Endothelial cell of umbilical vein (primary cell): ENCODE measurements around the gene RPIA. TPM values are rescaled to one million over a fixed set of nuclear protein-coding genes. Genes with fewer than 3 reads are reported as not detected.

Source experiments
- BruUV-seq: library from RNA; stranded (reverse); fragments of 400-500 nt; replicated peaks from 2 replicates; lab custom pipeline; 2021; lab: Mats Ljungman, UMichigan
- CTCF ChIA-PET: fragments of 300-600, 350-600 bp; sonication (Branson Sonifier 250); formaldehyde crosslinking; loops from one replicate; lab custom pipeline; 2021; ENCODE audit warnings: antibody characterized with exemption, inconsistent platforms; lab: Charles Lee
- POLR2A ChIA-PET: fragments of 300-600, 350-600 bp; sonication (Branson Sonifier 250); formaldehyde crosslinking; loops from one replicate; lab custom pipeline; 2021; ENCODE audit warnings: antibody characterized with exemption, inconsistent platforms; lab: Charles Lee
- DNase-seq: peaks from one replicate; pipeline ENCODE4 v3.0.0-alpha.2; 2011; ENCODE audit warnings: low read depth, low spot score
- FAIRE-seq: peaks from 2 replicates; lab custom pipeline; 2011; peaks lifted over from hg19 to GRCh38; lab: Jason Lieb, UNC
- H2AFZ ChIP-seq: 2 replicates; pipeline ENCODE4 v1.6.0; 2012; ENCODE audit warnings: low read depth, low read length, control low read depth, inconsistent platforms
- H3K27ac ChIP-seq: 2 replicates; pipeline ENCODE4 v1.5.1; 2011; ENCODE audit warnings: low read depth, mild to moderate bottlenecking, control low read depth, low read length, moderate library complexity; ENCODE audit not compliant: insufficient read depth
- H3K27me3 ChIP-seq, 2 experiments: 2 replicates each; pipeline versions ENCODE4 v1.6.0 to v1.6.1; 2011; ENCODE audit warnings: low read length in 2 of 2, mixed read lengths in 1 of 2; ENCODE audit not compliant: control insufficient read depth in 2 of 2, insufficient read depth in 2 of 2
- H3K36me3 ChIP-seq, 2 experiments: 2 replicates in 1 of 2; 3 replicates in 1 of 2; pipeline ENCODE4 v1.5.1; 2011; ENCODE audit warnings: low read length in 2 of 2, mild to moderate bottlenecking in 1 of 2, moderate library complexity in 1 of 2; ENCODE audit not compliant: control insufficient read depth in 2 of 2, insufficient read depth in 2 of 2; ENCODE audit errors: extremely low read depth in 1 of 2
- H3K4me1 ChIP-seq: 3 replicates; pipeline ENCODE4 v1.5.1; 2011; ENCODE audit warnings: mild to moderate bottlenecking, low read length; ENCODE audit not compliant: control insufficient read depth, insufficient read depth; ENCODE audit errors: extremely low read depth
- H3K4me2 ChIP-seq: 2 replicates; pipeline ENCODE4 v1.6.1; 2011; ENCODE audit warnings: low read length, control low read depth, mixed read lengths; ENCODE audit not compliant: insufficient read depth
- H3K4me3 ChIP-seq, 3 experiments: fragments of 200-600 bp in 1 of 3; sonication (generic), shearing (Covaris generic) in 1 of 3; replicated peaks in 1 of 3; 2 replicates each; pipeline ENCODE4 v1.5.1; 2011 to 2016; ENCODE audit warnings: control low read depth in 3 of 3, low read length in 3 of 3, mild to moderate bottlenecking in 2 of 3, inconsistent platforms in 1 of 3, low read depth in 1 of 3, moderate library complexity in 1 of 3; ENCODE audit not compliant: insufficient read depth in 1 of 3
- H3K79me2 ChIP-seq: 2 replicates; pipeline ENCODE4 v1.6.0; 2012; ENCODE audit warnings: low read length, inconsistent platforms; ENCODE audit not compliant: control insufficient read depth, insufficient read depth
- H3K9ac ChIP-seq: replicated peaks from 2 replicates; pipeline ENCODE3; 2011; ENCODE audit warnings: low read length, control low read depth; ENCODE audit not compliant: insufficient read depth; ENCODE audit errors: extremely low read depth
- H3K9me1 ChIP-seq: replicated peaks from 3 replicates; pipeline ENCODE4 v1.6.0; 2011; ENCODE audit warnings: mild to moderate bottlenecking, low read length; ENCODE audit not compliant: control insufficient read depth, insufficient read depth; ENCODE audit errors: extremely low read depth
- H3K9me3 ChIP-seq: replicated peaks from 2 replicates; pipeline ENCODE4 v1.5.1; 2012; ENCODE audit warnings: low read length, inconsistent platforms; ENCODE audit not compliant: control insufficient read depth, insufficient read depth
- H4K20me1 ChIP-seq: replicated peaks from 2 replicates; pipeline ENCODE3; 2011; ENCODE audit warnings: mild to moderate bottlenecking, low read length; ENCODE audit not compliant: control insufficient read depth, insufficient read depth; ENCODE audit errors: extremely low read depth
- EZH2 ChIP-seq: IDR thresholded peaks from 2 replicates; pipeline ENCODE4 v1.6.1; 2012; ENCODE audit warnings: borderline replicate concordance, low read depth, mild to moderate bottlenecking, moderate library complexity, low read length, inconsistent platforms; ENCODE audit not compliant: severe bottlenecking
- FOS ChIP-seq: IDR thresholded peaks from 2 replicates; pipeline ENCODE4 v1.6.1; 2011; ENCODE audit warnings: mild to moderate bottlenecking, low read length, moderate library complexity, borderline replicate concordance; ENCODE audit not compliant: insufficient read depth
- GATA2 ChIP-seq: IDR thresholded peaks from 2 replicates; pipeline ENCODE4 v1.7.0; 2011; ENCODE audit warnings: low read depth, mild to moderate bottlenecking, moderate library complexity, mixed read lengths, low read length; ENCODE audit not compliant: insufficient read length, insufficient read depth
- JUN ChIP-seq: IDR thresholded peaks from 2 replicates; pipeline ENCODE4 v1.6.1; 2011; ENCODE audit warnings: borderline replicate concordance, low read depth; ENCODE audit not compliant: insufficient read length, insufficient read depth
- MYC ChIP-seq: IDR thresholded peaks from one replicate; pipeline ENCODE4 v1.6.1; 2011; ENCODE audit warnings: mild to moderate bottlenecking, low read depth, low read length
- POLR2A ChIP-seq: IDR thresholded peaks from 2 replicates; pipeline ENCODE4 v1.6.1; 2012; ENCODE audit warnings: low read depth, mild to moderate bottlenecking, control low read depth, low read length
- POLR2AphosphoS5 ChIP-seq: IDR thresholded peaks from 2 replicates; pipeline ENCODE4 v1.6.1; 2012; ENCODE audit warnings: low read depth, mild to moderate bottlenecking, control low read depth, low read length, moderate library complexity; ENCODE audit not compliant: insufficient read depth
- dilution Hi-C: fragments of 300-500 bp; cut with MboI; formaldehyde crosslinking; loops from one replicate; pipeline ENCODE4 v1.15.0; 2019; ENCODE audit warnings: low sequenced_read_pairs; ENCODE audit not compliant: extremely low pct_ligation_motif_present
- intact Hi-C: fragments of 100-400 bp; cut with micrococcal nuclease; formaldehyde crosslinking; loops from one replicate; pipeline ENCODE4 v1.10.0; 2022
- polyA plus RNA-seq, 4 experiments: library from polyadenylated mRNA; depleted of rRNA in 3 of 4; stranded (reverse) in 3 of 4; unstranded in 1 of 4; fragments of >200 nt; gene quantifications; 2 replicates each; pipeline versions ENCODE4 v1.2.1 to v1.2.3, GENCODE V29; 2011 to 2012; ENCODE audit warnings: missing spikeins in 1 of 4
- total RNA-seq: library from RNA; stranded (reverse); gene quantifications from 2 replicates; pipeline ENCODE4 v1.2.3, GENCODE V29; 2021
- TF ChIP-seq, protein P1 (sequence below): IDR thresholded peaks from 2 replicates; pipeline ENCODE4 v1.6.1; 2011; ENCODE audit not compliant: insufficient read depth, insufficient read length
- TF ChIP-seq, protein P2 (sequence below), 2 donors: IDR thresholded peaks; 1 replicate in 1 of 2; 2 replicates in 1 of 2; pipeline ENCODE4 v1.5.1; 2011; ENCODE audit warnings: low read length in 2 of 2, mild to moderate bottlenecking in 2 of 2, moderate library complexity in 2 of 2, control low read depth in 1 of 2, inconsistent platforms in 1 of 2, low read depth in 1 of 2; ENCODE audit not compliant: insufficient read depth in 1 of 2; ENCODE audit errors: extremely low read depth in 1 of 2

Gene RPIA
- total and polyA plus RNA-seq, 2 donors (not counting 3 experiments of a cell fraction or from before 2014, with no cell fraction given), result 15.7 to 30.3 TPM

DNA sequence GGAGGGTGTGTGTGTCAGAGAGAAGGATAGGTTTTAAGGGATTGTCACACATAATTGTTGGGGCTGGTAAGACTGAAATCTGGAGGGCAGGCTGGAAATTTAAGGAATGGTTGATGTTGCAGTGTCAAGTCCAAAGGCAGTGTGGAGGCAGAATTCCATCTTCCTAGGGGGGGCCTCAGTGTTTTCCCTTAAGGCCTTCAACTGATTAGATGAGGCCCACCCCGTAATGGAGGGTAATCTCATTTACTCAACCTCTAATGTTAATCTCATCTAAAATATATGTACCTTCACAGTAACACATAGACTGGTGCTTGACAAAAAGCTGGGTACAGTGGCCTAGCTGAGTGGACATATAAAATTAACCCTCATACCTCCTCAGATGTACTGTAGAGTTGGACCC lies 30.9 kb upstream of the RPIA start:
- DNase-seq (no peak), FAIRE-seq (no peak)
- POLR2A ChIA-PET, result no interaction called here
- peaks cover 11% of the 10 kb centered on the region for H3K4me1 ChIP-seq
- dilution Hi-C loops (loop anchor here (25.0 kb wide), 1 partner anchor 98 kb away; no protein-coding TSS in a partner anchor), intact Hi-C loops (no loop called here)
- H3K4me2 ChIP-seq, result no peak overlapping the region
- no peaks in the 10 kb centered on the region for H3K27me3 ChIP-seq
- TF ChIP-seq MYC (no peak), FOS (no peak), POLR2A (no peak), EZH2 (no peak), GATA2 (no peak), JUN (no peak), POLR2AphosphoS5 (no peak)
- TF ChIP-seq, protein P1, sequence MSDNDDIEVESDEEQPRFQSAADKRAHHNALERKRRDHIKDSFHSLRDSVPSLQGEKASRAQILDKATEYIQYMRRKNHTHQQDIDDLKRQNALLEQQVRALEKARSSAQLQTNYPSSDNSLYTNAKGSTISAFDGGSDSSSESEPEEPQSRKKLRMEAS, result no peak
- TF ChIP-seq, protein P2, sequence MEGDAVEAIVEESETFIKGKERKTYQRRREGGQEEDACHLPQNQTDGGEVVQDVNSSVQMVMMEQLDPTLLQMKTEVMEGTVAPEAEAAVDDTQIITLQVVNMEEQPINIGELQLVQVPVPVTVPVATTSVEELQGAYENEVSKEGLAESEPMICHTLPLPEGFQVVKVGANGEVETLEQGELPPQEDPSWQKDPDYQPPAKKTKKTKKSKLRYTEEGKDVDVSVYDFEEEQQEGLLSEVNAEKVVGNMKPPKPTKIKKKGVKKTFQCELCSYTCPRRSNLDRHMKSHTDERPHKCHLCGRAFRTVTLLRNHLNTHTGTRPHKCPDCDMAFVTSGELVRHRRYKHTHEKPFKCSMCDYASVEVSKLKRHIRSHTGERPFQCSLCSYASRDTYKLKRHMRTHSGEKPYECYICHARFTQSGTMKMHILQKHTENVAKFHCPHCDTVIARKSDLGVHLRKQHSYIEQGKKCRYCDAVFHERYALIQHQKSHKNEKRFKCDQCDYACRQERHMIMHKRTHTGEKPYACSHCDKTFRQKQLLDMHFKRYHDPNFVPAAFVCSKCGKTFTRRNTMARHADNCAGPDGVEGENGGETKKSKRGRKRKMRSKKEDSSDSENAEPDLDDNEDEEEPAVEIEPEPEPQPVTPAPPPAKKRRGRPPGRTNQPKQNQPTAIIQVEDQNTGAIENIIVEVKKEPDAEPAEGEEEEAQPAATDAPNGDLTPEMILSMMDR (IDR thresholded peaks at IDR 0.05; ENCODE audit: extremely low read depth in 1 of 2, insufficient read depth in 1 of 2, low read depth in 1 of 2, low read length in 2 of 2), result no peak
- H3K27ac ChIP-seq, result no peak overlapping the region
- no peaks in the 10 kb centered on the region for H4K20me1 ChIP-seq
- H3K9ac ChIP-seq, result no peak overlapping the region
- no peak overlapping the region for H3K4me3 ChIP-seq
- no peak overlapping the region for H2AFZ ChIP-seq
- CTCF ChIA-PET, result interaction anchor here (4.7 kb wide), 1 partner anchor 8 kb away, joined by 49 read pairs; no protein-coding TSS in a partner anchor
- H3K9me3 ChIP-seq, result no peaks in the 10 kb centered on the region
- H3K79me2 ChIP-seq, result no peaks in the 10 kb centered on the region
- H3K9me1 ChIP-seq, result no peaks in the 10 kb centered on the region
- H3K36me3 ChIP-seq, result no peaks in the 10 kb centered on the region
- BruUV-seq, result no TSS peak
